HCT116 (cell line): ENCODE data around the gene IQCH. TPM values are rescaled to one million over a fixed set of nuclear protein-coding genes. Genes with fewer than 3 reads are reported as not detected.
A peak's percentile ranks its signal among the peaks of the same experiment; 100 is the strongest.

ENCODE experiments used
- ATAC-seq: fragments of 200-7000 bp; cut with Tn5 transposase; 2 replicates; pipeline ENCODE4 v1.9.1; 2020; ENCODE audit warnings: mild to moderate bottlenecking, moderate library complexity
- BruUV-seq: library from RNA; stranded (reverse); fragments of 400-500 nt; replicated peaks from 2 replicates; lab custom pipeline; 2021; lab: Mats Ljungman, UMichigan
- CTCF ChIA-PET: fragments of 300-600 bp; sonication (Branson Sonifier 250); formaldehyde crosslinking; loops from one replicate; lab custom pipeline; 2021; ENCODE audit warnings: antibody characterized with exemption; lab: Charles Lee
- POLR2A ChIA-PET: fragments of 300-600, 350-600 bp; sonication (Branson Sonifier 250); formaldehyde crosslinking; loops from one replicate; lab custom pipeline; 2021; ENCODE audit warnings: antibody characterized with exemption; lab: Charles Lee
- RAD21 ChIA-PET, 2 experiments: fragments of 300-600 bp; sonication (Branson Sonifier 250); formaldehyde crosslinking; loops; one replicate each; lab custom pipeline; 2023; ENCODE audit warnings: low total read pairs in 2 of 2; ENCODE audit not compliant: uncharacterized antibody in 2 of 2, unreplicated experiment in 2 of 2, low non-redundant PET in 1 of 2; lab: Charles Lee
- DNase-seq: peaks from one replicate; pipeline ENCODE4 v3.0.0-alpha.2; 2010; ENCODE audit warnings: low read depth, low spot score
- H2AFZ ChIP-seq: fragments of 200-600 bp; shearing (Covaris generic), sonication (generic); 2 replicates; pipeline ENCODE4 v1.6.1; 2017; ENCODE audit warnings: low read depth, mixed run types, mixed read lengths, antibody characterized with exemption, low read length; ENCODE audit not compliant: poor library complexity, severe bottlenecking
- H3K27ac ChIP-seq: 2 replicates; pipeline ENCODE4 v1.5.1; 2012; ENCODE audit warnings: low read depth, low read length
- H3K27me3 ChIP-seq: fragments of 200-600 bp; sonication (generic); 2 replicates; pipeline ENCODE4 v1.6.1; 2016; ENCODE audit warnings: mixed run types, low read length, mixed read lengths; ENCODE audit not compliant: insufficient read depth
- H3K36me3 ChIP-seq, 2 experiments: fragments of 200-500 bp in 1 of 2; fragments of 200-600 bp in 1 of 2; sonication (Bioruptor generic) in 1 of 2; sonication (generic) in 1 of 2; 2 replicates each; pipeline versions ENCODE4 v1.5.1 to v1.6.1; 2014 to 2016; ENCODE audit warnings: low read length in 2 of 2, inconsistent platforms in 1 of 2, mixed read lengths in 1 of 2, mixed run types in 1 of 2; ENCODE audit not compliant: insufficient read depth in 2 of 2, control insufficient read depth in 1 of 2
- H3K4me1 ChIP-seq, 2 experiments: fragments of 200-600 bp in 1 of 2; sonication (generic) in 1 of 2; 2 replicates each; pipeline versions ENCODE4 v1.5.1 to v1.6.1; 2012 to 2017; ENCODE audit warnings: low read length in 2 of 2, inconsistent platforms in 1 of 2, mild to moderate bottlenecking in 1 of 2, mixed read lengths in 1 of 2, mixed run types in 1 of 2, moderate library complexity in 1 of 2; ENCODE audit not compliant: insufficient read depth in 2 of 2, control insufficient read depth in 1 of 2
- H3K4me2 ChIP-seq: fragments of 200-600 bp; sonication (generic); 2 replicates; pipeline ENCODE4 v1.6.1; 2017; ENCODE audit warnings: mixed run types, low read length, mixed read lengths
- H3K4me3 ChIP-seq, 2 experiments: fragments of 200-600 bp in 1 of 2; sonication (generic) in 1 of 2; replicated peaks in 1 of 2; 2 replicates each; pipeline ENCODE4 v1.5.1; 2011 to 2016; ENCODE audit warnings: low read length in 2 of 2, control low read depth in 1 of 2, low read depth in 1 of 2, mild to moderate bottlenecking in 1 of 2, mixed read lengths in 1 of 2, mixed run types in 1 of 2
- H3K79me2 ChIP-seq: fragments of 200-600 bp; sonication (generic); 2 replicates; pipeline ENCODE4 v1.6.1; 2017; ENCODE audit warnings: mild to moderate bottlenecking, mixed run types, low read length, moderate library complexity, mixed read lengths; ENCODE audit not compliant: insufficient read depth
- H3K9ac ChIP-seq: fragments of 200-600 bp; sonication (generic); 2 replicates; pipeline ENCODE4 v1.6.1; 2016; ENCODE audit warnings: low read length, mixed read lengths
- H3K9me2 ChIP-seq: fragments of 200-600 bp; sonication (generic), shearing (Covaris generic); 2 replicates; pipeline ENCODE4 v1.6.1; 2017; ENCODE audit warnings: mixed run types, mild to moderate bottlenecking, moderate library complexity; ENCODE audit not compliant: insufficient read depth
- H3K9me3 ChIP-seq, 2 experiments: fragments of 200-500 bp in 1 of 2; fragments of 200-600 bp in 1 of 2; sonication (Bioruptor generic) in 1 of 2; sonication (generic) in 1 of 2; 2 replicates each; pipeline ENCODE4 v1.6.1; 2014 to 2017; ENCODE audit warnings: low read length in 2 of 2, mixed read lengths in 2 of 2, inconsistent platforms in 1 of 2, low read depth in 1 of 2, mild to moderate bottlenecking in 1 of 2, mixed run types in 1 of 2, moderate library complexity in 1 of 2; ENCODE audit not compliant: control insufficient read depth in 1 of 2, insufficient read depth in 1 of 2
- H4K20me1 ChIP-seq: fragments of 200-600 bp; sonication (generic), shearing (Covaris generic); 2 replicates; pipeline ENCODE4 v1.6.1; 2017; ENCODE audit warnings: mixed run types, mild to moderate bottlenecking, moderate library complexity; ENCODE audit not compliant: insufficient read depth
- CEBPB ChIP-seq: IDR thresholded peaks from 2 replicates; pipeline ENCODE4 v1.6.1; 2012; ENCODE audit warnings: low read depth
- EZH2 ChIP-seq: fragments of 200-600 bp; sonication (generic); IDR thresholded peaks from 2 replicates; pipeline ENCODE4 v1.6.1; 2017; ENCODE audit warnings: antibody characterized with exemption, mixed run types
- EZH2phosphoT487 ChIP-seq: fragments of 200-600 bp; IDR thresholded peaks from 2 replicates; pipeline ENCODE4 v1.6.1; 2018; ENCODE audit warnings: antibody characterized with exemption, borderline replicate concordance
- RAD21 ChIP-seq: IDR thresholded peaks from 2 replicates; pipeline ENCODE4 v1.6.1; 2012; ENCODE audit warnings: low read depth, mild to moderate bottlenecking
- SP1 ChIP-seq: IDR thresholded peaks from 2 replicates; pipeline ENCODE4 v1.6.1; 2012; ENCODE audit warnings: low read depth
- intact Hi-C: fragments of 100-400 bp; cut with micrococcal nuclease; formaldehyde crosslinking; loops from 2 replicates; pipeline ENCODE4 v1.10.0; 2022
- total RNA-seq: library from RNA; stranded (reverse); gene quantifications from one replicate; pipeline ENCODE4 v1.2.1, GENCODE V29; 2021; ENCODE audit not compliant: unreplicated experiment
- TF ChIP-seq, protein P1 (sequence below): IDR thresholded peaks from 2 replicates; pipeline ENCODE4 v1.6.1; 2011; ENCODE audit warnings: mild to moderate bottlenecking, low read length, moderate library complexity; ENCODE audit not compliant: insufficient replicate concordance; ENCODE audit errors: extremely low read depth
- TF ChIP-seq, protein P2 (sequence below): IDR thresholded peaks from 2 replicates; pipeline ENCODE4 v1.6.1; 2012
- TF ChIP-seq, protein P3 (sequence below): IDR thresholded peaks from 2 replicates; pipeline ENCODE4 v1.6.1; 2012
- TF ChIP-seq, protein P4 (sequence below), 3 experiments: fragments of 200-600 bp in 1 of 3; sonication (generic) in 1 of 3; IDR thresholded peaks in 2 of 3; conservative IDR thresholded peaks in 1 of 3; 2 replicates each; pipeline ENCODE4 v1.5.1; 2012 to 2017; ENCODE audit warnings: low read depth in 2 of 3, low read length in 2 of 3, antibody characterized with exemption in 1 of 3, borderline replicate concordance in 1 of 3, control low read depth in 1 of 3, mild to moderate bottlenecking in 1 of 3, mixed read lengths in 1 of 3, mixed run types in 1 of 3, moderate library complexity in 1 of 3; ENCODE audit not compliant: insufficient read depth in 1 of 3

IQCH gene
- total RNA-seq, 1 experiment from 2014 or later, result 4.6 TPM

DNA sequence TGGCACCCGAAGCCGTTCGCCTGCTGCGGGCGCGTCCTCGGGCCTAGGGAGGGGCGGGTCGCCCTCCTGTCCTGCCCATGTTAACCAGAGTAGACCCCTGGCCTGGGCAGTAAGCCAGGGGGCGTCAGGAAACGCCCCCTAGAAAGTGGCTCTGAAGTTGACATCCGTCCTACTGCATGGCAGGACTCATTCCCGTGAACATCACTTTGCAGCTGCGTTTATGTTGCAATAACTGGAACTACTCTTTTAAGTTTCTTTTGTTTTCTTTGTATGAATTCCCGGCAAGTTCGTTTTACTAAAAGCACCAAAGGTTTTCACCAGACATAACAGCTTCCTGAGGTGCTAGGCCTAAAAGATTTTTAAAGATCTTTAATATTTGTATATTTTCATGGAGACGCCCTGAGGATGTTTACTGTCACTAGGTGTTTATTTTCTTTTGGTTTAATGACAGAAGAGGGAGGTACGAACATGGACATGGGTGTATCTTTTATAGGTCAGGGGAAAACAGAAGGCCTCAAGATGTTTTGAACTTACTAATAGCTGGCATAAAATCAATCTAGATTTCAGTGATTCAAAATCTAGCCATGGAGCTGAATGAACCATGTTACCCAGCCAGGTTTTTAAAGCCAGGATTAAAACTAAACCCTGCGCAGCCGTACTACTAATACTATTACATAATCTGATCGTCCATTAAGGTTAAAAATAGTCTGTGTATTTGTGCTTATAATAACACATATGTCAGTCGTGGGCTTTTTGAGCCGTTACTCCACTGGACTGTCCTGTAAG, 267.4 kb downstream of the IQCH start:
- CTCF ChIA-PET, result no interaction called here
- TF ChIP-seq CEBPB, result 0 out of 2 replicates have a peak, but pooled peaks have one; percentile 10
- no peak for TF ChIP-seq EZH2phosphoT487
- TF ChIP-seq, protein P1, sequence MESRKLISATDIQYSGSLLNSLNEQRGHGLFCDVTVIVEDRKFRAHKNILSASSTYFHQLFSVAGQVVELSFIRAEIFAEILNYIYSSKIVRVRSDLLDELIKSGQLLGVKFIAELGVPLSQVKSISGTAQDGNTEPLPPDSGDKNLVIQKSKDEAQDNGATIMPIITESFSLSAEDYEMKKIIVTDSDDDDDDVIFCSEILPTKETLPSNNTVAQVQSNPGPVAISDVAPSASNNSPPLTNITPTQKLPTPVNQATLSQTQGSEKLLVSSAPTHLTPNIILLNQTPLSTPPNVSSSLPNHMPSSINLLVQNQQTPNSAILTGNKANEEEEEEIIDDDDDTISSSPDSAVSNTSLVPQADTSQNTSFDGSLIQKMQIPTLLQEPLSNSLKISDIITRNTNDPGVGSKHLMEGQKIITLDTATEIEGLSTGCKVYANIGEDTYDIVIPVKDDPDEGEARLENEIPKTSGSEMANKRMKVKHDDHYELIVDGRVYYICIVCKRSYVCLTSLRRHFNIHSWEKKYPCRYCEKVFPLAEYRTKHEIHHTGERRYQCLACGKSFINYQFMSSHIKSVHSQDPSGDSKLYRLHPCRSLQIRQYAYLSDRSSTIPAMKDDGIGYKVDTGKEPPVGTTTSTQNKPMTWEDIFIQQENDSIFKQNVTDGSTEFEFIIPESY, result no peak
- TF ChIP-seq, protein P2, sequence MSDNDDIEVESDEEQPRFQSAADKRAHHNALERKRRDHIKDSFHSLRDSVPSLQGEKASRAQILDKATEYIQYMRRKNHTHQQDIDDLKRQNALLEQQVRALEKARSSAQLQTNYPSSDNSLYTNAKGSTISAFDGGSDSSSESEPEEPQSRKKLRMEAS, result no peak
- TF ChIP-seq, protein P3, sequence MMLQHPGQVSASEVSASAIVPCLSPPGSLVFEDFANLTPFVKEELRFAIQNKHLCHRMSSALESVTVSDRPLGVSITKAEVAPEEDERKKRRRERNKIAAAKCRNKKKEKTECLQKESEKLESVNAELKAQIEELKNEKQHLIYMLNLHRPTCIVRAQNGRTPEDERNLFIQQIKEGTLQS, result no peak
- TF ChIP-seq, protein P4, sequence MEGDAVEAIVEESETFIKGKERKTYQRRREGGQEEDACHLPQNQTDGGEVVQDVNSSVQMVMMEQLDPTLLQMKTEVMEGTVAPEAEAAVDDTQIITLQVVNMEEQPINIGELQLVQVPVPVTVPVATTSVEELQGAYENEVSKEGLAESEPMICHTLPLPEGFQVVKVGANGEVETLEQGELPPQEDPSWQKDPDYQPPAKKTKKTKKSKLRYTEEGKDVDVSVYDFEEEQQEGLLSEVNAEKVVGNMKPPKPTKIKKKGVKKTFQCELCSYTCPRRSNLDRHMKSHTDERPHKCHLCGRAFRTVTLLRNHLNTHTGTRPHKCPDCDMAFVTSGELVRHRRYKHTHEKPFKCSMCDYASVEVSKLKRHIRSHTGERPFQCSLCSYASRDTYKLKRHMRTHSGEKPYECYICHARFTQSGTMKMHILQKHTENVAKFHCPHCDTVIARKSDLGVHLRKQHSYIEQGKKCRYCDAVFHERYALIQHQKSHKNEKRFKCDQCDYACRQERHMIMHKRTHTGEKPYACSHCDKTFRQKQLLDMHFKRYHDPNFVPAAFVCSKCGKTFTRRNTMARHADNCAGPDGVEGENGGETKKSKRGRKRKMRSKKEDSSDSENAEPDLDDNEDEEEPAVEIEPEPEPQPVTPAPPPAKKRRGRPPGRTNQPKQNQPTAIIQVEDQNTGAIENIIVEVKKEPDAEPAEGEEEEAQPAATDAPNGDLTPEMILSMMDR (IDR thresholded peaks at IDR 0.05 in 2 of 3, conservative IDR thresholded peaks at IDR 0.05 in 1 of 3; ENCODE audit: borderline replicate concordance in 1 of 3, insufficient read depth in 1 of 3, low read depth in 2 of 3, low read length in 2 of 3), result no peak
- no peak for TF ChIP-seq EZH2
- no peak for TF ChIP-seq RAD21
- TF ChIP-seq SP1, result no peak
- Histone ChIP-seq H3K4me3 (peak overlapping the region; percentile 72 to 91), H3K4me1 (peaks cover 10 to 19% of the 10 kb centered on the region in 2 experiments), H3K79me2 (peaks cover 48% of the 10 kb centered on the region), H3K9ac (peak overlapping the region; percentile 92), H3K27ac (peak overlapping the region; percentile 99), H3K9me3 (no peaks in the 10 kb centered on the region), H4K20me1 (no peaks in the 10 kb centered on the region), H3K9me2 (no peaks in the 10 kb centered on the region), H3K4me2 (peak overlapping the region; percentile 92), H2AFZ (no peak overlapping the region), H3K36me3 (no peaks in the 10 kb centered on the region), H3K27me3 (no peaks in the 10 kb centered on the region)
- DNase-seq (no peak), ATAC-seq (no peak)
- BruUV-seq, result TSS peak; percentile 70
- POLR2A ChIA-PET, result no interaction called here
- intact Hi-C loops, result loop anchor here (10.0 kb wide), 1 partner anchor 313 kb away; no protein-coding TSS in a partner anchor
- RAD21 ChIA-PET, result no interaction called here
